D721Med (cell line): ENCODE results near the gene CCDC24.

Source experiments
- DNase-seq: peaks from one replicate; pipeline ENCODE4 v3.0.0; 2011; ENCODE audit warnings: low spot score; ENCODE audit not compliant: insufficient read length
- FAIRE-seq: peaks from 2 replicates; lab custom pipeline; 2011; peaks lifted over from hg19 to GRCh38; lab: Jason Lieb, UNC
- TF ChIP-seq, protein P1 (sequence below): IDR thresholded peaks from 2 replicates; pipeline ENCODE4 v1.5.1; 2012; ENCODE audit warnings: mild to moderate bottlenecking, control low read depth; ENCODE audit not compliant: insufficient read depth; ENCODE audit errors: missing control alignments

The CCDC24 gene

DNA sequence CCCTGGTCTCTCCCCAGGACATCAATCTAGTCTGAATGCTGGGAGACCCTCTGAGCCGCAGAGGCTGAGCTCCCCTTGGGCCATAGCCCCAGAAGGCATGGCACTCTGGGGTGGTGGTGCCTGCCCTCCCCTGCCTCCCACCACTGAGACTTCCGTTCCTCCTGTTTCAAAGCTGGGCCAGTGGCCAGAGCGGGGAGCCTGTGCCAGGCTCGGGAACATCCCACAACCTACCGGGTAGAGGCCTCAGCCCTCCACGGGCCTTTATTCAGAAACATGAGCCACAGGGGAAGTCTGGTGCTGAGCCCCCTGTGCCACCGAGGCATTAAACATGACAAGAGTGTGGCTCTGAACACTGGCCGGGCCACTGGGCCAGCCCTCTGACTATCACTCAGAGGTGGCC, 8.1 kb downstream of the CCDC24 start:
- DNase-seq (no peak), FAIRE-seq (no peak)
- TF ChIP-seq, protein P1, sequence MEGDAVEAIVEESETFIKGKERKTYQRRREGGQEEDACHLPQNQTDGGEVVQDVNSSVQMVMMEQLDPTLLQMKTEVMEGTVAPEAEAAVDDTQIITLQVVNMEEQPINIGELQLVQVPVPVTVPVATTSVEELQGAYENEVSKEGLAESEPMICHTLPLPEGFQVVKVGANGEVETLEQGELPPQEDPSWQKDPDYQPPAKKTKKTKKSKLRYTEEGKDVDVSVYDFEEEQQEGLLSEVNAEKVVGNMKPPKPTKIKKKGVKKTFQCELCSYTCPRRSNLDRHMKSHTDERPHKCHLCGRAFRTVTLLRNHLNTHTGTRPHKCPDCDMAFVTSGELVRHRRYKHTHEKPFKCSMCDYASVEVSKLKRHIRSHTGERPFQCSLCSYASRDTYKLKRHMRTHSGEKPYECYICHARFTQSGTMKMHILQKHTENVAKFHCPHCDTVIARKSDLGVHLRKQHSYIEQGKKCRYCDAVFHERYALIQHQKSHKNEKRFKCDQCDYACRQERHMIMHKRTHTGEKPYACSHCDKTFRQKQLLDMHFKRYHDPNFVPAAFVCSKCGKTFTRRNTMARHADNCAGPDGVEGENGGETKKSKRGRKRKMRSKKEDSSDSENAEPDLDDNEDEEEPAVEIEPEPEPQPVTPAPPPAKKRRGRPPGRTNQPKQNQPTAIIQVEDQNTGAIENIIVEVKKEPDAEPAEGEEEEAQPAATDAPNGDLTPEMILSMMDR = no peak

DNA sequence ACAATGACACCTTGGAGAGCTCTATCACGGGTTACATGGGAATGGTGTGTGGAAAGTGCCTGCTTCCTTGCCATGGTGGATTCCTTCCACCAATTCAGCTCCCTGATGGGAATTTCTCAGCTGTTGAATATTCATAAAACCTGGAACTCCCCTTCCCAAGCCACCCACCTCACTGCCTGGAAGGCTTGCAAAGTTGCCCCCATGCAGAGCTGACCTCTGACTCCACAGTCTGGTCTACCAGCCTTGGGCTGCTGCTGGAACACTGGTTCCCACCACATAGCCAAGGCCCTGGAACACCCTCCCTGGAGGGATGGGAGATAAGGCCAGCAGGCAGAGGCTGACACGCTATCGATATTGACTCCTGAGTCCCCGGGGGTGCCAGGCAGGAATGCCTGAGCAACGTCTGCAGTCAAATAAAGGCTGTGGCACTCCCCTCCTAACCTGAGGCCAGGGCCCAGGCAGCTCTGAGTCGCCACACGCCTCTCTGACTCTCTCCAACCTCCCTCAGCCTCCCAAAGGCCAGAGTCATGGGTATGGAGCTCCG, 8.8 kb downstream of the CCDC24 start:
- TF ChIP-seq, protein P1 = no peak
- no peak for FAIRE-seq
- DNase-seq = no peak

GRCh38 chr1:44002165-44002564, 10.8 kb downstream of the CCDC24 start:
- DNase-seq (no peak), FAIRE-seq (no peak)
- TF ChIP-seq, protein P1 = no peak

GRCh38 chr1:44002606-44003157, 11.3 kb downstream of the CCDC24 start:
- TF ChIP-seq, protein P1 = no peak
- FAIRE-seq = no peak

DNA sequence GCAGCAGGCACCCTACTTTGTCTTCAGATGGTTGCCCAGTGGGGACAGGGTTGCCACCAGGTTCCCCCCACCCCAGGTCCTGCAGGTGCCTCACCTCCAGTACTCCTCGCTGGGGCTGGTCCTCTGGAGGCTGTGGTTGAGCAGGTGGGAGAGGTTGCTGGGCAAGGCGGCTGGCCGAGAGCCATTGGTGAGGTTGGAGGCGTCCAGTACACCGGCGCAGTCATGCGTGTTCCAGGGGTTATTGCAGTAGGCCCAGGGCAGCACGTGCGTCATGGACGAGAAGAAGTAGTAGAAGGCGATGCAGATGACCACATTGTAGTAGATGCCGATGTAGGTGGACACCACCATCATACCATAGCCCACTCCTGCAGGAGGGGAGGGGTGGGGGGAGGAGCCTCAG, 16.9 kb downstream of the CCDC24 start:
- DNase-seq = no peak
- TF ChIP-seq, protein P1 = no peak
- no peak for FAIRE-seq

More at GRCh38 chr1:44002606-44003157, 11.3 kb downstream of the CCDC24 start:
- DNase-seq = no peak

- TF ChIP-seq, protein P1 = no peak
- no peak for FAIRE-seq
- no peak for DNase-seq
These were observed 19.6 kb downstream of the CCDC24 start for GRCh38 chr1:44010935-44011471.

GRCh38 chr1:44012404-44012803, 21.0 kb downstream of the CCDC24 start:
- TF ChIP-seq, protein P1 = no peak
- DNase-seq (no peak), FAIRE-seq (no peak)
